ENCODE data around the gene NOXO1. TPM values are rescaled to one million over a fixed set of nuclear protein-coding genes. Genes with fewer than 3 reads are reported as not detected.

NOXO1 gene
- total and polyA plus RNA-seq, 9 of the 15 experiments (the other 6 are each of a cell fraction or from before 2014, with no cell fraction given) = not detected

- Histone ChIP-seq H3K27me3 (ENCODE audit: control insufficient read depth in 2 of 2, insufficient read depth in 2 of 2, low read length in 2 of 2) (no peaks in the 10 kb centered on the region), H4K20me1 (replicated peaks; ENCODE audit: control insufficient read depth, insufficient read depth, low read length) (no peaks in the 10 kb centered on the region), H3K4me3 (peak within 1 kb of the TSS; percentile 38), H3K4me2 (ENCODE audit: insufficient read depth, low read length) (peak within 1 kb of the TSS; percentile 72), H3K9me3 (replicated peaks; ENCODE audit: control insufficient read depth, insufficient read depth, low read depth, low read length) (no peaks in the 10 kb centered on the region), H3K79me2 (ENCODE audit: control insufficient read depth, insufficient read depth, low read length) (peaks cover 36% of the 10 kb centered on the region), H3K9ac (ENCODE audit: insufficient read depth in 1 of 2, low read depth in 2 of 2, low read length in 2 of 2) (peak within 1 kb of the TSS; percentile 63 to 87; a peak in 3 of 4 replicates), H3K9me1 (ENCODE audit: control insufficient read depth, insufficient read depth, low read length) (no peaks in the 10 kb centered on the region), H3K27ac (ENCODE audit: extremely low read depth, low read depth, low read length) (peak within 1 kb of the TSS; percentile 76), H3K4me1 (replicated peaks in 1 of 2; ENCODE audit: control insufficient read depth in 2 of 2, insufficient read depth in 2 of 2, low read length in 2 of 2) (peaks cover 35 to 79% of the 10 kb centered on the region in 2 experiments), H2AFZ (ENCODE audit: low read depth, low read length) (peak within 1 kb of the TSS; percentile 83), H3K36me3 (ENCODE audit: control insufficient read depth, insufficient read depth, low read length) (peaks cover 26% of the 10 kb centered on the region; the same call in 1 of the 3 replicates)
- peak in 3 of 4 experiments; percentile 47 to 67 (median 52) for DNase-seq (ENCODE audit: extremely low read depth in 1 of 4, low spot score in 3 of 4)
- in situ Hi-C loops (cut with MboI) = no loop called here
- ATAC-seq = peak; percentile 17
- BruUV-seq (replicated peaks) = no TSS peak
- intact Hi-C loops (cut with micrococcal nuclease) = no loop called here
- WGBS (ENCODE audit: insufficient coverage, low coverage, missing lambda C conversion rate) = 32% methylated on average over 29 of the region's 67 CpGs
- ChIA-PET CTCF (ENCODE audit: low intra/inter-chr PET ratio) (no interaction called here), POLR2A (interaction anchor here (1.5 to 10.2 kb wide), 2 partner anchors 11 to 23 kb away, joined by 4 to 103 read pairs; partner anchors contain the start of genes RNF151 and RPS2)
- FAIRE-seq = no peak
- TF ChIP-seq ZNF445 (CRISPR knock-in tag; IDR thresholded peaks at IDR 0.05; ENCODE audit: low read depth) (no peak), GABPB1 (CRISPR knock-in tag; IDR thresholded peaks at IDR 0.05) (0 out of 2 replicates have a peak, but pooled peaks have one; percentile 22), YY1 (IDR thresholded peaks at IDR 0.05; ENCODE audit: borderline replicate concordance in 1 of 3, control insufficient read depth in 1 of 3, extremely low read depth in 1 of 3, insufficient read depth in 3 of 3, insufficient read length in 1 of 3, insufficient replicate concordance in 2 of 3, low read depth in 1 of 3, low read length in 2 of 3) (peak in 2 of 3 experiments; percentile 30 to 60), CXXC5 (CRISPR knock-in tag; IDR thresholded peaks at IDR 0.05) (peak; percentile 56; the same call in 1 of the 2 replicates), HMGN3 (IDR thresholded peaks at IDR 0.05; ENCODE audit: borderline replicate concordance, extremely low read depth, insufficient read length, low read depth, low read length) (peak; percentile 59), GABPA (tag; conservative IDR thresholded peaks at IDR 0.05; ENCODE audit: low read depth) (no peak), ZNF263 (CRISPR knock-in tag; IDR thresholded peaks at IDR 0.05; ENCODE audit: borderline replicate concordance) (peak; percentile 41; the same call in 1 of the 2 replicates), POLR2G (IDR thresholded peaks at IDR 0.05; ENCODE audit: low read depth, low read length) (peak; percentile 61), ETV5 (CRISPR knock-in tag; IDR thresholded peaks at IDR 0.05; ENCODE audit: low read depth) (no peak), ZBTB7A (IDR thresholded peaks at IDR 0.05; ENCODE audit: borderline replicate concordance, control insufficient read depth, low read depth, low read length) (0 out of 2 replicates have a peak, but pooled peaks have one; percentile 4), PHF8 (IDR thresholded peaks at IDR 0.05; ENCODE audit: borderline replicate concordance, low read length) (no peak), FOXP1 (CRISPR knock-in tag; IDR thresholded peaks at IDR 0.05) (no peak), ZNF444 (CRISPR knock-in tag; IDR thresholded peaks at IDR 0.05) (no peak), STAT5A (IDR thresholded peaks at IDR 0.05; ENCODE audit: borderline replicate concordance, low read length) (no peak), SMARCC2 (IDR thresholded peaks at IDR 0.05; ENCODE audit: low read depth) (no peak), HNRNPUL1 (IDR thresholded peaks at IDR 0.05; ENCODE audit: low read length) (no peak), SMAD3 (CRISPR knock-in tag; conservative IDR thresholded peaks at IDR 0.05) (no peak)
- TF ChIP-seq, protein P1, sequence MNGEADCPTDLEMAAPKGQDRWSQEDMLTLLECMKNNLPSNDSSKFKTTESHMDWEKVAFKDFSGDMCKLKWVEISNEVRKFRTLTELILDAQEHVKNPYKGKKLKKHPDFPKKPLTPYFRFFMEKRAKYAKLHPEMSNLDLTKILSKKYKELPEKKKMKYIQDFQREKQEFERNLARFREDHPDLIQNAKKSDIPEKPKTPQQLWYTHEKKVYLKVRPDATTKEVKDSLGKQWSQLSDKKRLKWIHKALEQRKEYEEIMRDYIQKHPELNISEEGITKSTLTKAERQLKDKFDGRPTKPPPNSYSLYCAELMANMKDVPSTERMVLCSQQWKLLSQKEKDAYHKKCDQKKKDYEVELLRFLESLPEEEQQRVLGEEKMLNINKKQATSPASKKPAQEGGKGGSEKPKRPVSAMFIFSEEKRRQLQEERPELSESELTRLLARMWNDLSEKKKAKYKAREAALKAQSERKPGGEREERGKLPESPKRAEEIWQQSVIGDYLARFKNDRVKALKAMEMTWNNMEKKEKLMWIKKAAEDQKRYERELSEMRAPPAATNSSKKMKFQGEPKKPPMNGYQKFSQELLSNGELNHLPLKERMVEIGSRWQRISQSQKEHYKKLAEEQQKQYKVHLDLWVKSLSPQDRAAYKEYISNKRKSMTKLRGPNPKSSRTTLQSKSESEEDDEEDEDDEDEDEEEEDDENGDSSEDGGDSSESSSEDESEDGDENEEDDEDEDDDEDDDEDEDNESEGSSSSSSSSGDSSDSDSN (IDR thresholded peaks at IDR 0.05; ENCODE audit: borderline replicate concordance in 1 of 2, low read depth in 2 of 2, low read length in 2 of 2) = 0 out of 4 replicates have a peak, but pooled peaks of 1 of the 2 experiments have one; percentile 40
Measured at GRCh38 chr16:1989209-1990100, 8.2 kb upstream of the NOXO1 start, which contains the start of gene SYNGR3. SYNGR3 (plus strand) TSS chr16:1989970; CDS start chr16:1990103, 133 bp downstream.

Measured in K562 (cell line).